HepG2 (cell line): ENCODE measurements around the gene LILRB4. TPM values are rescaled to one million over a fixed set of nuclear protein-coding genes. Genes with fewer than 3 reads are reported as not detected.

ENCODE experiments used
- ATAC-seq: fragments of 200-7000 bp; cut with Tn5 transposase; 3 replicates; pipeline ENCODE4 v1.9.1; 2020; ENCODE audit warnings: mild to moderate bottlenecking, moderate library complexity
- BruUV-seq: library from RNA; stranded (reverse); fragments of 400-500 nt; replicated peaks from 2 replicates; lab custom pipeline; 2021; lab: Mats Ljungman, UMichigan
- CTCF ChIA-PET: fragments of 300-600 bp; formaldehyde crosslinking; extraction: SDS; loops from one replicate; lab custom pipeline; 2021; ENCODE audit warnings: low total read pairs, inconsistent platforms, low intra/inter-chr PET ratio; lab: Yijun Ruan, JAX
- POLR2A ChIA-PET: fragments of 350-600 bp; sonication (Branson Sonifier 250); formaldehyde crosslinking; loops from one replicate; lab custom pipeline; 2020; ENCODE audit warnings: antibody characterized with exemption, inconsistent platforms; lab: Yijun Ruan, JAX
- DNase-seq: peaks from one replicate; pipeline ENCODE4 v3.0.0-alpha.2; 2015; ENCODE audit warnings: low spot score
- FAIRE-seq: peaks from 3 replicates; lab custom pipeline; 2011; peaks lifted over from hg19 to GRCh38; lab: Jason Lieb, UNC
- H2AFZ ChIP-seq: one replicate; pipeline ENCODE4 v1.6.1; 2011; ENCODE audit warnings: low read length, inconsistent platforms
- H3K27ac ChIP-seq: fragments of 300-600 bp; 3 replicates; pipeline ENCODE4 v1.8.0; 2011; ENCODE audit warnings: mixed run types, mild to moderate bottlenecking, mixed read lengths, low read length, inconsistent platforms; ENCODE audit not compliant: insufficient read depth; ENCODE audit errors: extremely low read length
- H3K27me3 ChIP-seq, 2 experiments: fragments of 200-600 bp in 1 of 2; 2 replicates in 1 of 2; 3 replicates in 1 of 2; pipeline versions ENCODE4 v1.6.0 to v1.8.0; 2011; ENCODE audit warnings: low read length in 2 of 2, mild to moderate bottlenecking in 2 of 2, moderate library complexity in 2 of 2, inconsistent platforms in 1 of 2; ENCODE audit not compliant: insufficient read depth in 2 of 2, control insufficient read depth in 1 of 2
- H3K36me3 ChIP-seq, 2 experiments: fragments of 200-600 bp in 1 of 2; replicated peaks in 1 of 2; 2 replicates in 1 of 2; 3 replicates in 1 of 2; pipeline versions ENCODE4 v1.5.1 to v1.8.0; 2011; ENCODE audit warnings: low read length in 2 of 2, inconsistent platforms in 1 of 2; ENCODE audit not compliant: insufficient read depth in 2 of 2, control insufficient read depth in 1 of 2
- H3K4me1 ChIP-seq: 2 replicates; pipeline ENCODE4 v1.5.1; 2012; ENCODE audit warnings: low read length, inconsistent platforms; ENCODE audit not compliant: insufficient read depth
- H3K4me2 ChIP-seq: 2 replicates; pipeline ENCODE4 v1.6.0; 2011; ENCODE audit warnings: low read depth, low read length, inconsistent platforms
- H3K4me3 ChIP-seq, 3 experiments: fragments of 200-600 bp in 1 of 3; sonication (generic), shearing (Covaris generic) in 1 of 3; replicated peaks in 1 of 3; 2 replicates each; pipeline ENCODE4 v1.5.1; 2011 to 2016; ENCODE audit warnings: low read length in 3 of 3, inconsistent platforms in 2 of 3, low read depth in 2 of 3, mild to moderate bottlenecking in 2 of 3, control low read depth in 1 of 3, mixed read lengths in 1 of 3; ENCODE audit not compliant: insufficient read depth in 1 of 3
- H3K79me2 ChIP-seq: one replicate; pipeline ENCODE4 v1.6.1; 2011; ENCODE audit warnings: low read length, inconsistent platforms; ENCODE audit not compliant: insufficient read depth
- H3K9ac ChIP-seq: 2 replicates; pipeline ENCODE4 v1.6.0; 2011; ENCODE audit warnings: mild to moderate bottlenecking, low read depth, low read length, inconsistent platforms; ENCODE audit not compliant: insufficient read depth
- H3K9me3 ChIP-seq: 2 replicates; pipeline ENCODE4 v1.5.1; 2012; ENCODE audit warnings: mild to moderate bottlenecking, low read length
- H4K20me1 ChIP-seq: 2 replicates; pipeline ENCODE4 v1.6.0; 2011; ENCODE audit warnings: inconsistent platforms, mild to moderate bottlenecking, low read length, moderate library complexity; ENCODE audit not compliant: insufficient read depth
- ATAD3A ChIP-seq: sonication (generic); formaldehyde crosslinking; IDR thresholded peaks from 2 replicates; pipeline ENCODE4 v1.4.0; 2020; ENCODE audit warnings: missing genetic modification reagents
- BCL6 ChIP-seq: IDR thresholded peaks from 2 replicates; pipeline ENCODE4 v1.6.1; 2016; ENCODE audit warnings: missing genetic modification reagents, missing compliant biosample characterization
- FOXA1 ChIP-seq, 2 experiments: fragments of 450-650 bp in 1 of 2; sonication (generic) in 1 of 2; formaldehyde crosslinking in 1 of 2; IDR thresholded peaks; 2 replicates each; pipeline versions ENCODE4 v1.4.0 to v1.6.1; 2016 to 2020; ENCODE audit warnings: missing genetic modification reagents in 1 of 2
- HHEX ChIP-seq: IDR thresholded peaks from 2 replicates; pipeline ENCODE4 v1.6.1; 2016; ENCODE audit warnings: control low read depth
- RAD21 ChIP-seq: fragments of 450-650 bp; formaldehyde crosslinking; IDR thresholded peaks from 2 replicates; pipeline ENCODE4 v1.5.0; 2020; ENCODE audit warnings: mild to moderate bottlenecking
- RELA ChIP-seq: sonication (generic); formaldehyde crosslinking; IDR thresholded peaks from 2 replicates; pipeline ENCODE4 v1.4.0; 2020; ENCODE audit warnings: missing genetic modification reagents
- SNRNP70 ChIP-seq: fragments of 200-400 bp; formaldehyde crosslinking; IDR thresholded peaks from 2 replicates; pipeline ENCODE4 v1.6.1; 2017; ENCODE audit warnings: mild to moderate bottlenecking, low read depth, low read length, moderate library complexity
- SP2 ChIP-seq: sonication (generic); formaldehyde crosslinking; IDR thresholded peaks from 2 replicates; pipeline ENCODE4 v1.5.1; 2020; ENCODE audit warnings: mild to moderate bottlenecking, missing genetic modification reagents
- TARDBP ChIP-seq: sonication (generic); formaldehyde crosslinking; IDR thresholded peaks from 2 replicates; pipeline ENCODE4 v1.8.0; 2022; ENCODE audit warnings: mild to moderate bottlenecking, missing genetic modification reagents
- TBX2 ChIP-seq: sonication (generic); formaldehyde crosslinking; IDR thresholded peaks from 2 replicates; pipeline ENCODE4 v1.5.0; 2020; ENCODE audit warnings: missing genetic modification reagents, mild to moderate bottlenecking, borderline replicate concordance
- USF2 ChIP-seq, 2 experiments: sonication (generic) in 1 of 2; formaldehyde crosslinking in 1 of 2; IDR thresholded peaks; 2 replicates each; pipeline versions ENCODE4 v1.5.1 to v1.6.1; 2011 to 2020; ENCODE audit warnings: borderline replicate concordance in 1 of 2, low read depth in 1 of 2, low read length in 1 of 2, mild to moderate bottlenecking in 1 of 2, missing genetic modification reagents in 1 of 2, moderate library complexity in 1 of 2
- ZBTB37 ChIP-seq: sonication (generic); formaldehyde crosslinking; IDR thresholded peaks from 2 replicates; pipeline ENCODE4 v1.4.0; 2020; ENCODE audit warnings: mild to moderate bottlenecking, missing genetic modification reagents
- ZNF253 ChIP-seq: sonication (generic); formaldehyde crosslinking; IDR thresholded peaks from 2 replicates; pipeline ENCODE4 v1.8.0; 2022; ENCODE audit warnings: mild to moderate bottlenecking, missing genetic modification reagents, borderline replicate concordance
- ZNF503 ChIP-seq: sonication (generic); formaldehyde crosslinking; IDR thresholded peaks from 2 replicates; pipeline ENCODE4 v1.4.0; 2020; ENCODE audit warnings: missing genetic modification reagents
- ZNF615 ChIP-seq: sonication (generic); formaldehyde crosslinking; IDR thresholded peaks from 2 replicates; pipeline ENCODE4 v1.5.0; 2020; ENCODE audit warnings: mild to moderate bottlenecking, missing genetic modification reagents, borderline replicate concordance
- ZNF740 ChIP-seq: sonication (generic); formaldehyde crosslinking; IDR thresholded peaks from 2 replicates; pipeline ENCODE4 v1.4.0; 2020; ENCODE audit warnings: missing genetic modification reagents
- WGBS: methylation state at CpG from one replicate; pipeline ENCODE4 v1.1.6; 2017; ENCODE audit warnings: low lambda C conversion rate; 5-methylcytosine and 5-hydroxymethylcytosine counted together
- in situ Hi-C: cut with HindIII; loops from 2 replicates; pipeline ENCODE4 v1.10.0; 2017; ENCODE audit warnings: low pct_unique_long_range_greater_than_20kb; ENCODE audit not compliant: extremely low pct_ligation_motif_present
- intact Hi-C: fragments of 100-400 bp; cut with micrococcal nuclease; formaldehyde crosslinking; loops from one replicate; pipeline ENCODE4 v1.10.0; 2022; ENCODE audit not compliant: unreplicated experiment
- polyA plus RNA-seq, 8 experiments: library from polyadenylated mRNA; depleted of rRNA in 3 of 8; stranded (reverse) in 7 of 8; unstranded in 1 of 8; fragments of >200 nt; fragmentation: Illumina TruSeq in 4 of 8; extraction: Trizol in 4 of 8; gene quantifications; 2 replicates each; pipeline versions ENCODE4 v1.2.1 to v1.2.3, GENCODE V29; 2011 to 2016; ENCODE audit warnings: low read depth in 4 of 8, missing spikeins in 1 of 8, mixed read lengths in 1 of 8; ENCODE audit not compliant: insufficient read depth in 1 of 8
- total RNA-seq, 5 experiments: library from RNA; depleted of rRNA; stranded (reverse); fragments of >200 nt; fragmentation: Illumina TruSeq; extraction: Trizol; gene quantifications; 2 replicates each; pipeline ENCODE4 v1.2.3, GENCODE V29; 2016; ENCODE audit warnings: low read depth in 1 of 5
- TF ChIP-seq, protein P1 (sequence below): sonication (generic); formaldehyde crosslinking; IDR thresholded peaks from 2 replicates; pipeline ENCODE4 v1.4.0; 2020; ENCODE audit warnings: missing genetic modification reagents, mild to moderate bottlenecking, borderline replicate concordance
- TF ChIP-seq, protein P2 (sequence below): sonication (generic); formaldehyde crosslinking; IDR thresholded peaks from 2 replicates; pipeline ENCODE4 v1.4.0; 2020; ENCODE audit warnings: low read depth, mild to moderate bottlenecking, missing genetic modification reagents

The LILRB4 gene
- total and polyA plus RNA-seq, 2 of the 13 experiments (the other 11 are each of a cell fraction or from before 2014, with no cell fraction given), result not detected

DNA sequence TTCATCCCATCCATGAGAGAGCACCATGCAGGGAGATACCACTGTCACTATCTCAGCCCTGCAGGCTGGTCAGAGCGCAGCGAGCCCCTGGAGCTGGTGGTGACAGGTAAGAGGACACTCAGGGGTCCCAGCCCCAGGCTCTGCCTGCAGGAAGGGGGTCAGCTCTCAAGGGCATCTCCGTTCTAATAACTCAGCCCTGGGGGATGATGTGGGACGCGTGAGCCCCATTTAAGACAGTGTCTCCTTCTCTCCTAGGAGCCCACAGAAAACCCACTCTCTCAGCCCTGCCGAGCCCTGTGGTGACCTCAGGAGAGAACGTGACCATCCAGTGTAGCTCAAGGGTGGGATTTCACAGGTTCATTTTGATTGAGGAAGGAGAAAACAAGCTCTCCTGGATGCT is 46.0 kb downstream of the LILRB4 start:
- H3K4me1 ChIP-seq, result no peaks in the 10 kb centered on the region
- no peak overlapping the region for H2AFZ ChIP-seq
- FAIRE-seq (no peak), DNase-seq (no peak), ATAC-seq (no peak; the same call in 2 of the 3 replicates)
- H3K27me3 ChIP-seq, result no peaks in the 10 kb centered on the region
- no peaks in the 10 kb centered on the region for H4K20me1 ChIP-seq
- CTCF ChIA-PET, result no interaction called here
- BruUV-seq, result no TSS peak
- TF ChIP-seq RELA (CRISPR knock-in tag) (no peak), TBX2 (no peak), ZNF503 (no peak), ZBTB37 (CRISPR knock-in tag) (no peak), RAD21 (CRISPR knock-in tag) (no peak), ZNF253 (CRISPR knock-in tag) (no peak), BCL6 (CRISPR knock-in tag) (no peak), ZNF740 (no peak), SP2 (CRISPR knock-in tag) (no peak), ZNF615 (CRISPR knock-in tag) (no peak), TARDBP (no peak), HHEX (CRISPR knock-in tag) (no peak), FOXA1 (IDR thresholded peaks at IDR 0.05) (no peak), FOXA1 (CRISPR knock-in tag; IDR thresholded peaks at IDR 0.05) (no peak), USF2 (IDR thresholded peaks at IDR 0.05; ENCODE audit: low read depth, low read length) (no peak), USF2 (CRISPR knock-in tag; IDR thresholded peaks at IDR 0.05; ENCODE audit: borderline replicate concordance) (no peak), SNRNP70 (no peak), ATAD3A (CRISPR knock-in tag) (no peak)
- TF ChIP-seq, protein P1, sequence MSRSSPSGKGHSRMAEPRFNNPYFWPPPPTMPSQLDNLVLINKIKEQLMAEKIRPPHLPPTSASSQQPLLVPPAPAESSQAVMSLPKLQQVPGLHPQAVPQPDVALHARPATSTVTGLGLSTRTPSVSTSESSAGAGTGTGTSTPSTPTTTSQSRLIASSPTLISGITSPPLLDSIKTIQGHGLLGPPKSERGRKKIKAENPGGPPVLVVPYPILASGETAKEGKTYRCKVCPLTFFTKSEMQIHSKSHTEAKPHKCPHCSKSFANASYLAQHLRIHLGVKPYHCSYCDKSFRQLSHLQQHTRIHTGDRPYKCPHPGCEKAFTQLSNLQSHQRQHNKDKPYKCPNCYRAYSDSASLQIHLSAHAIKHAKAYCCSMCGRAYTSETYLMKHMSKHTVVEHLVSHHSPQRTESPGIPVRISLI (CRISPR knock-in tag), result no peak
- TF ChIP-seq, protein P2, sequence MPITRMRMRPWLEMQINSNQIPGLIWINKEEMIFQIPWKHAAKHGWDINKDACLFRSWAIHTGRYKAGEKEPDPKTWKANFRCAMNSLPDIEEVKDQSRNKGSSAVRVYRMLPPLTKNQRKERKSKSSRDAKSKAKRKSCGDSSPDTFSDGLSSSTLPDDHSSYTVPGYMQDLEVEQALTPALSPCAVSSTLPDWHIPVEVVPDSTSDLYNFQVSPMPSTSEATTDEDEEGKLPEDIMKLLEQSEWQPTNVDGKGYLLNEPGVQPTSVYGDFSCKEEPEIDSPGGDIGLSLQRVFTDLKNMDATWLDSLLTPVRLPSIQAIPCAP, result no peak
- no peak overlapping the region for H3K4me2 ChIP-seq
- no peaks in the 10 kb centered on the region for H3K9me3 ChIP-seq
- no peak overlapping the region for H3K9ac ChIP-seq
- no peak overlapping the region for H3K4me3 ChIP-seq
- H3K27ac ChIP-seq, result no peak overlapping the region
- in situ Hi-C loops, result no loop called here
- POLR2A ChIA-PET, result no interaction called here
- no peaks in the 10 kb centered on the region for H3K36me3 ChIP-seq
- intact Hi-C loops, result no loop called here
- no CpG with 5 or more reads among the region's 7 CpGs for WGBS
- H3K79me2 ChIP-seq, result no peaks in the 10 kb centered on the region
